HEK293 (cell line): ENCODE data around the gene TIAM1.

ENCODE experiments used
- HOXA7 ChIP-seq: sonication (generic); formaldehyde crosslinking; IDR thresholded peaks from 2 replicates; pipeline ENCODE4 v1.8.1; 2022; ENCODE audit warnings: missing genetic modification reagents, borderline replicate concordance
- SCRT1 ChIP-seq: fragments of 450-650 bp; formaldehyde crosslinking; IDR thresholded peaks from 2 replicates; pipeline ENCODE4 v1.5.1; 2016; ENCODE audit warnings: missing biosample characterization, missing genetic modification characterization, borderline replicate concordance
- TCF7L2 ChIP-seq: IDR thresholded peaks from 2 replicates; pipeline ENCODE4 v1.6.1; 2011; ENCODE audit warnings: low read depth, mild to moderate bottlenecking, inconsistent platforms, low read length, moderate library complexity, borderline replicate concordance
- ZNF623 ChIP-seq: fragments of 450-650 bp; formaldehyde crosslinking; IDR thresholded peaks from 2 replicates; pipeline ENCODE4 v1.5.1; 2016; ENCODE audit warnings: missing biosample characterization, missing genetic modification characterization
- TF ChIP-seq, protein P1 (sequence below): fragments of 450-650 bp; formaldehyde crosslinking; IDR thresholded peaks from 2 replicates; pipeline ENCODE4 v1.5.1; 2016; ENCODE audit warnings: missing biosample characterization, missing genetic modification characterization
- TF ChIP-seq, protein P2 (sequence below): fragments of 450-650 bp; formaldehyde crosslinking; IDR thresholded peaks from 2 replicates; pipeline ENCODE4 v1.5.1; 2017; ENCODE audit warnings: missing biosample characterization, missing genetic modification characterization

DNA sequence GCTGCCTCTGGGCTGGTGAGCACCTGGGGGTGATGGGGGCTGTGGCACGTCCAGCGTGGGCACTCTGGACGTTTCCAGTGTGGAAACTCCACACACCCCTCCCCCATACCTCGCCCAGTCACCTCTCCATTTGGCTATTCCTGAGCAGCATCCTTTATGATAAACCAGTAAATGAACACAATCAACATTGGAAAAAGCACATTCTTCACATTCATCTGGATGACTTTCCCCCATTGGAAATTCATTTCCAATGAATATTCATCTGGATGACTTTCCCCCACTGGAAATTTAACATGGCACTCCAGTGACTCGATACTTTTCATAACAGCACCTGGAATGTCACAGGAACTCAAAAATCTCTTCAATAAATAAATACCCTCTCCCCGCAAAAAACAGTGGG, 201.0 kb downstream of the TIAM1 start:
- TF ChIP-seq TCF7L2 = no peak
- no peak for TF ChIP-seq ZNF623 (tag by site-specific recombination)
- TF ChIP-seq SCRT1 (tag by site-specific recombination) = no peak
- no peak for TF ChIP-seq HOXA7 (CRISPR knock-in tag)
- TF ChIP-seq, protein P1, sequence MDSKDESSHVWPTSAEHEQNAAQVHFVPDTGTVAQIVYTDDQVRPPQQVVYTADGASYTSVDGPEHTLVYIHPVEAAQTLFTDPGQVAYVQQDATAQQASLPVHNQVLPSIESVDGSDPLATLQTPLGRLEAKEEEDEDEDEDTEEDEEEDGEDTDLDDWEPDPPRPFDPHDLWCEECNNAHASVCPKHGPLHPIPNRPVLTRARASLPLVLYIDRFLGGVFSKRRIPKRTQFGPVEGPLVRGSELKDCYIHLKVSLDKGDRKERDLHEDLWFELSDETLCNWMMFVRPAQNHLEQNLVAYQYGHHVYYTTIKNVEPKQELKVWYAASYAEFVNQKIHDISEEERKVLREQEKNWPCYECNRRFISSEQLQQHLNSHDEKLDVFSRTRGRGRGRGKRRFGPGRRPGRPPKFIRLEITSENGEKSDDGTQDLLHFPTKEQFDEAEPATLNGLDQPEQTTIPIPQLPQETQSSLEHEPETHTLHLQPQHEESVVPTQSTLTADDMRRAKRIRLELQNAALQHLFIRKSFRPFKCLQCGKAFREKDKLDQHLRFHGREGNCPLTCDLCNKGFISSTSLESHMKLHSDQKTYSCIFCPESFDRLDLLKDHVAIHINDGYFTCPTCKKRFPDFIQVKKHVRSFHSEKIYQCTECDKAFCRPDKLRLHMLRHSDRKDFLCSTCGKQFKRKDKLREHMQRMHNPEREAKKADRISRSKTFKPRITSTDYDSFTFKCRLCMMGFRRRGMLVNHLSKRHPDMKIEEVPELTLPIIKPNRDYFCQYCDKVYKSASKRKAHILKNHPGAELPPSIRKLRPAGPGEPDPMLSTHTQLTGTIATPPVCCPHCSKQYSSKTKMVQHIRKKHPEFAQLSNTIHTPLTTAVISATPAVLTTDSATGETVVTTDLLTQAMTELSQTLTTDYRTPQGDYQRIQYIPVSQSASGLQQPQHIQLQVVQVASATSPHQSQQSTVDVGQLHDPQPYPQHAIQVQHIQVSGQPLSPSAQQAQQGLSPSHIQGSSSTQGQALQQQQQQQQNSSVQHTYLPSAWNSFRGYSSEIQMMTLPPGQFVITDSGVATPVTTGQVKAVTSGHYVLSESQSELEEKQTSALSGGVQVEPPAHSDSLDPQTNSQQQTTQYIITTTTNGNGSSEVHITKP (tag by site-specific recombination) = no peak
- TF ChIP-seq, protein P2, sequence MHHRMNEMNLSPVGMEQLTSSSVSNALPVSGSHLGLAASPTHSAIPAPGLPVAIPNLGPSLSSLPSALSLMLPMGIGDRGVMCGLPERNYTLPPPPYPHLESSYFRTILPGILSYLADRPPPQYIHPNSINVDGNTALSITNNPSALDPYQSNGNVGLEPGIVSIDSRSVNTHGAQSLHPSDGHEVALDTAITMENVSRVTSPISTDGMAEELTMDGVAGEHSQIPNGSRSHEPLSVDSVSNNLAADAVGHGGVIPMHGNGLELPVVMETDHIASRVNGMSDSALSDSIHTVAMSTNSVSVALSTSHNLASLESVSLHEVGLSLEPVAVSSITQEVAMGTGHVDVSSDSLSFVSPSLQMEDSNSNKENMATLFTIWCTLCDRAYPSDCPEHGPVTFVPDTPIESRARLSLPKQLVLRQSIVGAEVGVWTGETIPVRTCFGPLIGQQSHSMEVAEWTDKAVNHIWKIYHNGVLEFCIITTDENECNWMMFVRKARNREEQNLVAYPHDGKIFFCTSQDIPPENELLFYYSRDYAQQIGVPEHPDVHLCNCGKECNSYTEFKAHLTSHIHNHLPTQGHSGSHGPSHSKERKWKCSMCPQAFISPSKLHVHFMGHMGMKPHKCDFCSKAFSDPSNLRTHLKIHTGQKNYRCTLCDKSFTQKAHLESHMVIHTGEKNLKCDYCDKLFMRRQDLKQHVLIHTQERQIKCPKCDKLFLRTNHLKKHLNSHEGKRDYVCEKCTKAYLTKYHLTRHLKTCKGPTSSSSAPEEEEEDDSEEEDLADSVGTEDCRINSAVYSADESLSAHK (tag by site-specific recombination) = no peak
